SK-N-MC (cell line): Measurements from ENCODE around the gene NFS1.

Experiments
- EZH2 ChIP-seq: fragments of 200-600 bp; sonication (generic); IDR thresholded peaks from one replicate; pipeline ENCODE4 v1.6.1; 2017; ENCODE audit warnings: antibody characterized with exemption
- FOXP2 ChIP-seq: optimal IDR thresholded peaks from 2 replicates; pipeline ENCODE3; 2011; ENCODE audit warnings: mild to moderate bottlenecking, moderate library complexity; ENCODE audit not compliant: insufficient read depth; ENCODE audit errors: extremely low read length, control extremely low read depth
- POLR2AphosphoS5 ChIP-seq: IDR thresholded peaks from 2 replicates; pipeline ENCODE4 v1.6.1; 2012; ENCODE audit warnings: mild to moderate bottlenecking, low read depth, low read length, borderline replicate concordance

DNA sequence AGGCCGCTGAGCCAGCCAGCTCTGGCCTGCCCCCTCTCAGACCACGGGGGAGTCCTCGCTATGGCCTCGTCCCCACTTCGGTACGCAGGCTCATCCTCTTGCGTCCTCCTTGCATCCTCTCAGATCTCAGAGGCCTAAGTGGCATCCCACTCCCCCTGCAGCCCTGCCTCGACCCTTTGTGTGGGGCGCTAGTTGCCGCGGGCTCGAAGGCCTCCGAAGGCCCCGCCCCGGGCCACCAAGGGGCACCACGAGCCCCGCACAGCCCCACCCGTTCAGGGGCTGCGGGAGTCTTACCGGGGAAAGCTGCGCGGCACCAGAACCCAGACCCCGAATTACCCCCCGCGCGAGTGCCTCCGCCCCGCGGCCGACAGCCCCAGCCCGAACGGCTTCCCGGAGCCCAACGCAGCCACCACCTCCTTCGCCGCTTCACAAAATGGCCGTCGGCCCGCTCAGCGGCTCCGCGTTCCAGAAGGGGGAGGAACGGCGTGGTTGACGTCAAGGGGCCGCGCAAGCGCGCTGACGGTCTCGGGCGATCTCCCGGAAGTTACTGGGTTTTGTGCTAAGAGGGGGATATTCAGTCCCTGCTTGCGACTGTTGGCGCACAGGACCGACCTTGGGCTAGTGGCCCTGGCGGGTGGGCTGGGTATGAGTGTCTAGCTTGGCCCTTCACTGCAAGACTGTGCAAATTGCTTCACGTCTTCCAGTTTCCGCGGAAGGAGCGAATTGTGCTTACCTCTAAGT lies 34.5 kb downstream of the NFS1 start, which contains the start of the genes CPNE1 and RBM12:
- TF ChIP-seq POLR2AphosphoS5 (peak; percentile 99), FOXP2 (no peak), EZH2 (no peak)
